ENCODE results near the gene WNT3A. TPM values are rescaled to one million over a fixed set of nuclear protein-coding genes. Genes with fewer than 3 reads are reported as not detected.

WNT3A gene
- total RNA-seq, 4 donors from 2014 or later: not detected

DNA sequence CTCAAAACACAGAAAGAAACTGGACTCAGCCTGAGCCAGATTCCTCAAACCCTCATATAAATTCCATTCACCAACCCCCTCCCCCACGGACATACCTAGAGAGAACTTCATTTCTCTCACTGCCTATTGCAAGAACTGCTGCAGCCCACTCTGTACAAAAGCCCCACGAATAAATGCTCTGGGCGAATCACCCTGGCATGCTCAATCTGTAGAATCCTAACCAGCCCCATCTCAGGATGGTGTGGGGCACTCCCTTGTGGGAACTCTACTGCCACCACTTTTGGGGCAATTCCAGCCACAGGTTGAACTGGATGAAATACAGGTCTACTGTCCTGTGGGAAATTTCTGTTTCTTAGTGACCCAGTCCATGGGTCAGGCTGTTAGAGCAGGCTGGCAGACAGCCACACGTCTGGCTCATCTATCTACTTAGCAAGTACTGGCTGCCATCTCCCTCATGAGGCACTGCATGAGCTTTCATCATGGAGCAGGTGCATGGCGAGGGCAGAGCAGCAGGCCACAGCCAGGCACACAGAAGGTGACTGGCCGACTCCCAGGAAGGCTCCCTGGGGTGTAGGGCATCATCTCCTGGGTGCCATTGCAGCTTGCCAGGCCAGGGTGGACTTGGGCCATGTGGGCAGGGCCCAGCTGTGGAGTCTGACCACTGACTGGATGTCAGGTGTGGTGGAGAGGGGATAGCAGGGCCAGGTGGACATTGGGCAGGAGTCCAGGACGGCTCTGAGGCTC, 97.9 kb downstream of the WNT3A start:
- 65% methylated on average over 7 of the region's 7 CpGs; no CpG with 5 or more reads in 1 of the 2 donors for WGBS, 2 donors (ENCODE audit: low coverage in 1 of 2)
- TF ChIP-seq POLR2AphosphoS5 (IDR thresholded peaks at IDR 0.05): no peak
- TF ChIP-seq, protein P1, sequence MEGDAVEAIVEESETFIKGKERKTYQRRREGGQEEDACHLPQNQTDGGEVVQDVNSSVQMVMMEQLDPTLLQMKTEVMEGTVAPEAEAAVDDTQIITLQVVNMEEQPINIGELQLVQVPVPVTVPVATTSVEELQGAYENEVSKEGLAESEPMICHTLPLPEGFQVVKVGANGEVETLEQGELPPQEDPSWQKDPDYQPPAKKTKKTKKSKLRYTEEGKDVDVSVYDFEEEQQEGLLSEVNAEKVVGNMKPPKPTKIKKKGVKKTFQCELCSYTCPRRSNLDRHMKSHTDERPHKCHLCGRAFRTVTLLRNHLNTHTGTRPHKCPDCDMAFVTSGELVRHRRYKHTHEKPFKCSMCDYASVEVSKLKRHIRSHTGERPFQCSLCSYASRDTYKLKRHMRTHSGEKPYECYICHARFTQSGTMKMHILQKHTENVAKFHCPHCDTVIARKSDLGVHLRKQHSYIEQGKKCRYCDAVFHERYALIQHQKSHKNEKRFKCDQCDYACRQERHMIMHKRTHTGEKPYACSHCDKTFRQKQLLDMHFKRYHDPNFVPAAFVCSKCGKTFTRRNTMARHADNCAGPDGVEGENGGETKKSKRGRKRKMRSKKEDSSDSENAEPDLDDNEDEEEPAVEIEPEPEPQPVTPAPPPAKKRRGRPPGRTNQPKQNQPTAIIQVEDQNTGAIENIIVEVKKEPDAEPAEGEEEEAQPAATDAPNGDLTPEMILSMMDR (IDR thresholded peaks at IDR 0.05): no peak
- no peak for TF ChIP-seq EP300 (IDR thresholded peaks at IDR 0.05; ENCODE audit: low read depth)
- no peak for TF ChIP-seq POLR2A (IDR thresholded peaks at IDR 0.05)
- H3K36me3 ChIP-seq: no peaks in the 10 kb centered on the region
- intact Hi-C loops (cut with DNase I; ENCODE audit: low total_unique reads) (no loop called here), in situ Hi-C loops (cut with MboI; ENCODE audit: low pct_ligation_motif_present in 1 of 4, low pct_unique_long_range_greater_than_20kb in 1 of 4, low sequenced_read_pairs in 3 of 4) (no loop called here)
- peaks cover 18 to 34% (median 31%) of the 10 kb centered on the region in 4 donors for H3K4me1 ChIP-seq
- H3K9me3 ChIP-seq: no peaks in the 10 kb centered on the region
- H3K27ac ChIP-seq: peak overlapping the region in 3 of 4 donors; percentile 93 to 98 (median 95)
- H3K27me3 ChIP-seq: no peaks in the 10 kb centered on the region
- DNase-seq: no peak
- H3K4me3 ChIP-seq: no peak overlapping the region

DNA sequence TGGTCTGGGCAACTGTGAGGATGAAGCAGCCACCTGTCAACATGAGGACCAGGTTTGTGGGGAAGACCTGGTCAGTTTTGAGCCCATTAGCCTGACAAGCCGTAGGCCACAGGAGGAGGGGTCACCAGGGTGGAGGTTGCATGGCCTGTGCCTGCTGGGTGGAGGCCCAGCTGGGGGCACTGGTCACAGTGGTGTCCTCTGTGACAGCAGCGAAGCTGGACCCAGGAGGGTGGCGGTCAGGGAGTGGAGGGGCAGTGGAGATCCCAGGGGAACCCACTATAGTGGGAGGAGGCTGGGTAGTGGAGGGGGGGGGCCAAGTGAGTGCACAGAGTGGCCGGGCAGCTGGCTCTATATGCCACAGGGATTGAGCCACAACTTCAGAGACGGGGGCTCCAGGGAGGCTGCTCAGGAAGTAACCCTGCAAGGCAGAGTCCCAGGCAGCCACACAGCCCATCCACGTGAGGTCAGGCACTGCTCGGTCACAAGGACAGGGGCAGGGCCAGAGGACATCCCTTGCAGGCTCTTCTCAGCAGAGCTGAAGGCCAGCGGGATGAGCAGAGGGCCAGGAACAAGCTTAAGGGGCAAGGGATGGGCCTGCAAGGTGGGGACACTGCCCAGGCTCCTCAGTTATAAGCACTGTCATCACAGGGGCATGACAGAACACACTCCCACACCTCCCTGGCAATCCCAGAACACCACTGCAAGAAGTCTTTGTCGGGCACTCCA, 98.6 kb downstream of the WNT3A start:
- Histone ChIP-seq H3K27me3 (no peaks in the 10 kb centered on the region), H3K4me1 (peaks cover 24 to 42% (median 38%) of the 10 kb centered on the region in 4 donors), H3K4me3 (no peak overlapping the region)

DNA sequence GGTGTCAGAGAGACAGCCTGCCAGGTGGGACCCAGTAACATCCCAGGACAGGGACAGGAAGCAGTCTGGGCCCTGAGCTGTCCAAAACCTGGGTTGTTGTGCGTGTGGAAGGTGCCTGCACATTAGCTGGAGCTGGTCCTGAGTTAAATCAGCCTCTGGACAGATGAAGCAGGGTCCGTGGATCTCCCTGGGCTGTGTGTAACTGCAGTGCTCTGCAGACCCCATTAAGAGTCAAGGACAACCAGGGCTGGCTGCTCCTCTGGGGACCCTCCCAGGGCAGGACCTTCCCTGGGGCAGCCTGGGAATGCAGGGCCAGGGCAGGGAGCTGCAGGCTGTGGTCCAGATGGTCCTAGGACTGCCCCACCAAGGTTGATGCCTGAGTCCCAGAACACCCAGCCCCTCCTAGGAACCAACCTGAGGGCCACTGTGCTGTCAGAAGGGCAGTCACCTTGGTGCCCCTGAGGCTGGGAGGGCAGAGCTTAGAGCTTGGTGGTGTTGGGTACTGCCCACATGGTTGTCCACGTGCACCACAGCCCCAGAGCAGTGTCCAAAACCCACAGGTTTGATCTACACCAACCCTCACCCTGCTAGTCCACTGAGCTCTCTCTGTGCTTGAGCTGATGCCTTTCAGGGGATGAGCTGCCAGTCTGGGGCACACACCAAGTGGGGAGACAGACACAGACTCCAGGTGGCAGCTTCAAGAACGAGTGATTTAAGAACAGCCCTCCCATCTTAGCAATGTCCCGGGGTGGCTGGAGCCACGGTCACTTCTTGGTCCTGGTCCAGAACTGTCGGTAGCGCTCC, 99.4 kb downstream of the WNT3A start:
- Histone ChIP-seq H3K27ac (no peak overlapping the region), H3K4me3 (no peak overlapping the region), H3K9me3 (no peaks in the 10 kb centered on the region), H3K27me3 (no peaks in the 10 kb centered on the region), H3K4me1 (peaks cover 26 to 44% (median 35%) of the 10 kb centered on the region in 4 donors), H3K36me3 (no peaks in the 10 kb centered on the region)
- TF ChIP-seq POLR2A (IDR thresholded peaks at IDR 0.05) (no peak), POLR2AphosphoS5 (IDR thresholded peaks at IDR 0.05) (no peak), EP300 (IDR thresholded peaks at IDR 0.05; ENCODE audit: low read depth) (no peak)
- TF ChIP-seq, protein P1 (IDR thresholded peaks at IDR 0.05): no peak
- no peak for DNase-seq
- WGBS, 2 donors (ENCODE audit: low coverage in 1 of 2): 93% methylated on average over 8 of the region's 8 CpGs; no CpG with 5 or more reads in 1 of the 2 donors
- intact Hi-C loops (cut with DNase I; ENCODE audit: low total_unique reads) (no loop called here), in situ Hi-C loops (cut with MboI; ENCODE audit: low pct_ligation_motif_present in 1 of 4, low pct_unique_long_range_greater_than_20kb in 1 of 4, low sequenced_read_pairs in 3 of 4) (no loop called here)

More for the DNA sequence above, 98.6 kb downstream of the WNT3A start:
- intact Hi-C loops (cut with DNase I; ENCODE audit: low total_unique reads): no loop called here
- 82% methylated on average over 9 of the region's 9 CpGs; no CpG with 5 or more reads in 1 of the 2 donors for WGBS, 2 donors (ENCODE audit: low coverage in 1 of 2)
- in situ Hi-C loops (cut with MboI; ENCODE audit: low pct_ligation_motif_present in 1 of 4, low pct_unique_long_range_greater_than_20kb in 1 of 4, low sequenced_read_pairs in 3 of 4): no loop called here
- Histone ChIP-seq H3K36me3 (no peaks in the 10 kb centered on the region), H3K9me3 (no peaks in the 10 kb centered on the region), H3K27ac (no peak overlapping the region)
- TF ChIP-seq EP300 (IDR thresholded peaks at IDR 0.05; ENCODE audit: low read depth) (no peak), POLR2AphosphoS5 (IDR thresholded peaks at IDR 0.05) (no peak)
- DNase-seq: no peak

DNA sequence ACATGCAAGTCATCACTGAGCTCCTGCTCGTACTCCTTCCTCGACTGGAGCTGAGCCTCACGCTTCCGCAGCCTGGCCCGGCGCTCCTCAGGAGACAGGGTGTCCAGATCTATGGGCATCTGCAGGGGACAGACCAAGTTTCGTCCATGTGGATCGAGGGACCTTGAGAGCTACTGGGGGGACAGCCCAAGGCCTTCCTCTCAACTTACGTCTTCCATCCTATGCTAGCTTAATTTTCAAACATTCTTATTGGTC, 99.9 kb downstream of the WNT3A start:
- TF ChIP-seq EP300 (IDR thresholded peaks at IDR 0.05; ENCODE audit: low read depth): no peak
- TF ChIP-seq POLR2A (IDR thresholded peaks at IDR 0.05): no peak
- TF ChIP-seq POLR2AphosphoS5 (IDR thresholded peaks at IDR 0.05): no peak
- TF ChIP-seq, protein P1 (IDR thresholded peaks at IDR 0.05): no peak
- Histone ChIP-seq H3K4me1 (peaks cover 24 to 39% (median 30%) of the 10 kb centered on the region in 4 donors), H3K9me3 (no peaks in the 10 kb centered on the region), H3K36me3 (no peaks in the 10 kb centered on the region), H3K4me3 (no peak overlapping the region), H3K27ac (no peak overlapping the region), H3K27me3 (no peaks in the 10 kb centered on the region)
- 96% methylated on average over 9 of the region's 9 CpGs; no CpG with 5 or more reads in 1 of the 2 donors for WGBS, 2 donors (ENCODE audit: low coverage in 1 of 2)
- intact Hi-C loops (cut with DNase I; ENCODE audit: low total_unique reads) (no loop called here), in situ Hi-C loops (cut with MboI; ENCODE audit: low pct_ligation_motif_present in 1 of 4, low pct_unique_long_range_greater_than_20kb in 1 of 4, low sequenced_read_pairs in 3 of 4) (no loop called here)
- no peak for DNase-seq

Measured in transverse colon (tissue), 4 donors.